HepG2 (cell line): ENCODE data around the gene SC5D. TPM values are rescaled to one million over a fixed set of nuclear protein-coding genes. Genes with fewer than 3 reads are reported as not detected.

Experiments
- ATAC-seq: fragments of 200-7000 bp; cut with Tn5 transposase; 3 replicates; pipeline ENCODE4 v1.9.1; 2020; ENCODE audit warnings: mild to moderate bottlenecking, moderate library complexity
- BruUV-seq: library from RNA; stranded (reverse); fragments of 400-500 nt; replicated peaks from 2 replicates; lab custom pipeline; 2021; lab: Mats Ljungman, UMichigan
- CTCF ChIA-PET: fragments of 300-600 bp; formaldehyde crosslinking; extraction: SDS; loops from one replicate; lab custom pipeline; 2021; ENCODE audit warnings: low total read pairs, inconsistent platforms, low intra/inter-chr PET ratio; lab: Yijun Ruan, JAX
- POLR2A ChIA-PET: fragments of 350-600 bp; sonication (Branson Sonifier 250); formaldehyde crosslinking; loops from one replicate; lab custom pipeline; 2020; ENCODE audit warnings: antibody characterized with exemption, inconsistent platforms; lab: Yijun Ruan, JAX
- DNase-seq: peaks from one replicate; pipeline ENCODE4 v3.0.0-alpha.2; 2015; ENCODE audit warnings: low spot score
- FAIRE-seq: peaks from 3 replicates; lab custom pipeline; 2011; peaks lifted over from hg19 to GRCh38; lab: Jason Lieb, UNC
- H2AFZ ChIP-seq: one replicate; pipeline ENCODE4 v1.6.1; 2011; ENCODE audit warnings: low read length, inconsistent platforms
- H3K27ac ChIP-seq: fragments of 300-600 bp; 3 replicates; pipeline ENCODE4 v1.8.0; 2011; ENCODE audit warnings: mixed run types, mild to moderate bottlenecking, mixed read lengths, low read length, inconsistent platforms; ENCODE audit not compliant: insufficient read depth; ENCODE audit errors: extremely low read length
- H3K27me3 ChIP-seq, 2 experiments: fragments of 200-600 bp in 1 of 2; 2 replicates in 1 of 2; 3 replicates in 1 of 2; pipeline versions ENCODE4 v1.6.0 to v1.8.0; 2011; ENCODE audit warnings: low read length in 2 of 2, mild to moderate bottlenecking in 2 of 2, moderate library complexity in 2 of 2, inconsistent platforms in 1 of 2; ENCODE audit not compliant: insufficient read depth in 2 of 2, control insufficient read depth in 1 of 2
- H3K36me3 ChIP-seq, 2 experiments: fragments of 200-600 bp in 1 of 2; replicated peaks in 1 of 2; 2 replicates in 1 of 2; 3 replicates in 1 of 2; pipeline versions ENCODE4 v1.5.1 to v1.8.0; 2011; ENCODE audit warnings: low read length in 2 of 2, inconsistent platforms in 1 of 2; ENCODE audit not compliant: insufficient read depth in 2 of 2, control insufficient read depth in 1 of 2
- H3K4me1 ChIP-seq: 2 replicates; pipeline ENCODE4 v1.5.1; 2012; ENCODE audit warnings: low read length, inconsistent platforms; ENCODE audit not compliant: insufficient read depth
- H3K4me2 ChIP-seq: 2 replicates; pipeline ENCODE4 v1.6.0; 2011; ENCODE audit warnings: low read depth, low read length, inconsistent platforms
- H3K4me3 ChIP-seq, 3 experiments: fragments of 200-600 bp in 1 of 3; sonication (generic), shearing (Covaris generic) in 1 of 3; replicated peaks in 1 of 3; 2 replicates each; pipeline ENCODE4 v1.5.1; 2011 to 2016; ENCODE audit warnings: low read length in 3 of 3, inconsistent platforms in 2 of 3, low read depth in 2 of 3, mild to moderate bottlenecking in 2 of 3, control low read depth in 1 of 3, mixed read lengths in 1 of 3; ENCODE audit not compliant: insufficient read depth in 1 of 3
- H3K79me2 ChIP-seq: one replicate; pipeline ENCODE4 v1.6.1; 2011; ENCODE audit warnings: low read length, inconsistent platforms; ENCODE audit not compliant: insufficient read depth
- H3K9ac ChIP-seq: 2 replicates; pipeline ENCODE4 v1.6.0; 2011; ENCODE audit warnings: mild to moderate bottlenecking, low read depth, low read length, inconsistent platforms; ENCODE audit not compliant: insufficient read depth
- H3K9me3 ChIP-seq: 2 replicates; pipeline ENCODE4 v1.5.1; 2012; ENCODE audit warnings: mild to moderate bottlenecking, low read length
- H4K20me1 ChIP-seq: 2 replicates; pipeline ENCODE4 v1.6.0; 2011; ENCODE audit warnings: inconsistent platforms, mild to moderate bottlenecking, low read length, moderate library complexity; ENCODE audit not compliant: insufficient read depth
- MAFK ChIP-seq, 2 experiments: IDR thresholded peaks in 1 of 2; conservative IDR thresholded peaks in 1 of 2; 2 replicates each; pipeline ENCODE4 v1.6.1; 2011; ENCODE audit warnings: improper control_type of control experiment in 2 of 2, low read length in 2 of 2
- MAZ ChIP-seq, 2 experiments: sonication (generic) in 1 of 2; formaldehyde crosslinking in 1 of 2; IDR thresholded peaks; 2 replicates each; pipeline versions ENCODE4 v1.5.0 to v1.6.1; 2012 to 2020; ENCODE audit warnings: low read depth in 2 of 2, mild to moderate bottlenecking in 2 of 2, borderline replicate concordance in 1 of 2, improper control_type of control experiment in 1 of 2, low read length in 1 of 2, missing genetic modification reagents in 1 of 2, moderate library complexity in 1 of 2
- RNF2 ChIP-seq: fragments of 450-650 bp; conservative IDR thresholded peaks from 2 replicates; pipeline ENCODE4 v1.6.1; 2016; ENCODE audit warnings: low read depth
- YY1 ChIP-seq: IDR thresholded peaks from 2 replicates; pipeline ENCODE4 v1.6.1; 2011; ENCODE audit warnings: low read length, low read depth, moderate library complexity, mild to moderate bottlenecking; ENCODE audit not compliant: insufficient read depth, insufficient replicate concordance
- ZNF34 ChIP-seq: sonication (generic); formaldehyde crosslinking; IDR thresholded peaks from 2 replicates; pipeline ENCODE4 v1.4.0; 2020; ENCODE audit warnings: mild to moderate bottlenecking, missing genetic modification reagents, borderline replicate concordance
- ZNF441 ChIP-seq: sonication (generic); formaldehyde crosslinking; IDR thresholded peaks from 2 replicates; pipeline ENCODE4 v1.7.0; 2021; ENCODE audit warnings: missing genetic modification reagents, borderline replicate concordance
- ZNF589 ChIP-seq: sonication (generic); formaldehyde crosslinking; conservative IDR thresholded peaks from 2 replicates; pipeline ENCODE4 v1.8.0; 2022; ENCODE audit warnings: mild to moderate bottlenecking, moderate library complexity, missing genetic modification reagents
- in situ Hi-C: cut with HindIII; loops from 2 replicates; pipeline ENCODE4 v1.10.0; 2017; ENCODE audit warnings: low pct_unique_long_range_greater_than_20kb; ENCODE audit not compliant: extremely low pct_ligation_motif_present
- intact Hi-C: fragments of 100-400 bp; cut with micrococcal nuclease; formaldehyde crosslinking; loops from one replicate; pipeline ENCODE4 v1.10.0; 2022; ENCODE audit not compliant: unreplicated experiment
- polyA plus RNA-seq, 8 experiments: library from polyadenylated mRNA; depleted of rRNA in 3 of 8; stranded (reverse) in 7 of 8; unstranded in 1 of 8; fragments of >200 nt; fragmentation: Illumina TruSeq in 4 of 8; extraction: Trizol in 4 of 8; gene quantifications; 2 replicates each; pipeline versions ENCODE4 v1.2.1 to v1.2.3, GENCODE V29; 2011 to 2016; ENCODE audit warnings: low read depth in 4 of 8, missing spikeins in 1 of 8, mixed read lengths in 1 of 8; ENCODE audit not compliant: insufficient read depth in 1 of 8
- total RNA-seq, 5 experiments: library from RNA; depleted of rRNA; stranded (reverse); fragments of >200 nt; fragmentation: Illumina TruSeq; extraction: Trizol; gene quantifications; 2 replicates each; pipeline ENCODE4 v1.2.3, GENCODE V29; 2016; ENCODE audit warnings: low read depth in 1 of 5
- TF ChIP-seq, protein P1 (sequence below): sonication (generic); formaldehyde crosslinking; IDR thresholded peaks from 2 replicates; pipeline ENCODE4 v1.5.1; 2020; ENCODE audit warnings: mild to moderate bottlenecking, missing genetic modification reagents, borderline replicate concordance
- TF ChIP-seq, protein P2 (sequence below): sonication (generic); formaldehyde crosslinking; IDR thresholded peaks from 2 replicates; pipeline ENCODE4 v1.4.0; 2020; ENCODE audit warnings: missing genetic modification reagents
- TF ChIP-seq, protein P3 (sequence below): sonication (generic); formaldehyde crosslinking; IDR thresholded peaks from 2 replicates; pipeline ENCODE4 v1.8.0; 2022; ENCODE audit warnings: low read depth, missing genetic modification reagents

The SC5D gene
- total and polyA plus RNA-seq, 2 of the 13 experiments (the other 11 are each of a cell fraction or from before 2014, with no cell fraction given): 84.4 to 155 TPM

DNA sequence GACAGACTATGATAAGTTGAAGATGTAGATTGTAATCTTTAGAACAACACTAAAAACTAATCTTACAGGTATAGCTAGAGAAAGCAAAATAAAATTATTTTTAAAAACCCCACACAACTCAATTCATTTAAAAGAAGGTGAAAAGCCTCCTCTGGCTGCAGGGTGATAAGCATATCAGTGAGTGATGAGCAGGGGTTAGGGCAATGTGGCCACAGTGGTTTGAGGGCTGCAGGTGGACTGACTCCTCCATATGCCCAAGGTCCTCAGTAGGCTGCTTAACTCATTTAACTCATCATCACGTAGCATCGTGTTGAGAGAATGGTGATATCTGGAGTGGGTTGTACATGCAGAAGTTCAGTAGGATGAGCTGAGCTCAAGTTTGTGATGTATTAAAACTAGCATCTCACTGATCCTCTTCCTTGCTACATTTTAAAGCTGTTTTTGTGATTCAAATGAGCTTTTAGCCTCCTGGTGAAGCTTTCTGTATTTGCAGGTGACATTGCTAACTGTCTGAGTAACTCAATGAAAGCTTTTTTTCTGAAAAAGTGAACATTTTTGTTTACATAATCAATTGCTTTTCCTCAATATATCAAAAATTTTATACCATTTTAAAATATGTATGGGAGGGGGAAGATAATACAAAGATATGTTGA, 37.0 kb upstream of the SC5D start (continued):
- TF ChIP-seq, protein P1, sequence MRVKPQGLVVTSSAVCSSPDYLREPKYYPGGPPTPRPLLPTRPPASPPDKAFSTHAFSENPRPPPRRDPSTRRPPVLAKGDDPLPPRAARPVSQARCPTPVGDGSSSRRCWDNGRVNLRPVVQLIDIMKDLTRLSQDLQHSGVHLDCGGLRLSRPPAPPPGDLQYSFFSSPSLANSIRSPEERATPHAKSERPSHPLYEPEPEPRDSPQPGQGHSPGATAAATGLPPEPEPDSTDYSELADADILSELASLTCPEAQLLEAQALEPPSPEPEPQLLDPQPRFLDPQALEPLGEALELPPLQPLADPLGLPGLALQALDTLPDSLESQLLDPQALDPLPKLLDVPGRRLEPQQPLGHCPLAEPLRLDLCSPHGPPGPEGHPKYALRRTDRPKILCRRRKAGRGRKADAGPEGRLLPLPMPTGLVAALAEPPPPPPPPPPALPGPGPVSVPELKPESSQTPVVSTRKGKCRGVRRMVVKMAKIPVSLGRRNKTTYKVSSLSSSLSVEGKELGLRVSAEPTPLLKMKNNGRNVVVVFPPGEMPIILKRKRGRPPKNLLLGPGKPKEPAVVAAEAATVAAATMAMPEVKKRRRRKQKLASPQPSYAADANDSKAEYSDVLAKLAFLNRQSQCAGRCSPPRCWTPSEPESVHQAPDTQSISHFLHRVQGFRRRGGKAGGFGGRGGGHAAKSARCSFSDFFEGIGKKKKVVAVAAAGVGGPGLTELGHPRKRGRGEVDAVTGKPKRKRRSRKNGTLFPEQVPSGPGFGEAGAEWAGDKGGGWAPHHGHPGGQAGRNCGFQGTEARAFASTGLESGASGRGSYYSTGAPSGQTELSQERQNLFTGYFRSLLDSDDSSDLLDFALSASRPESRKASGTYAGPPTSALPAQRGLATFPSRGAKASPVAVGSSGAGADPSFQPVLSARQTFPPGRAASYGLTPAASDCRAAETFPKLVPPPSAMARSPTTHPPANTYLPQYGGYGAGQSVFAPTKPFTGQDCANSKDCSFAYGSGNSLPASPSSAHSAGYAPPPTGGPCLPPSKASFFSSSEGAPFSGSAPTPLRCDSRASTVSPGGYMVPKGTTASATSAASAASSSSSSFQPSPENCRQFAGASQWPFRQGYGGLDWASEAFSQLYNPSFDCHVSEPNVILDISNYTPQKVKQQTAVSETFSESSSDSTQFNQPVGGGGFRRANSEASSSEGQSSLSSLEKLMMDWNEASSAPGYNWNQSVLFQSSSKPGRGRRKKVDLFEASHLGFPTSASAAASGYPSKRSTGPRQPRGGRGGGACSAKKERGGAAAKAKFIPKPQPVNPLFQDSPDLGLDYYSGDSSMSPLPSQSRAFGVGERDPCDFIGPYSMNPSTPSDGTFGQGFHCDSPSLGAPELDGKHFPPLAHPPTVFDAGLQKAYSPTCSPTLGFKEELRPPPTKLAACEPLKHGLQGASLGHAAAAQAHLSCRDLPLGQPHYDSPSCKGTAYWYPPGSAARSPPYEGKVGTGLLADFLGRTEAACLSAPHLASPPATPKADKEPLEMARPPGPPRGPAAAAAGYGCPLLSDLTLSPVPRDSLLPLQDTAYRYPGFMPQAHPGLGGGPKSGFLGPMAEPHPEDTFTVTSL: no peak

DNA sequence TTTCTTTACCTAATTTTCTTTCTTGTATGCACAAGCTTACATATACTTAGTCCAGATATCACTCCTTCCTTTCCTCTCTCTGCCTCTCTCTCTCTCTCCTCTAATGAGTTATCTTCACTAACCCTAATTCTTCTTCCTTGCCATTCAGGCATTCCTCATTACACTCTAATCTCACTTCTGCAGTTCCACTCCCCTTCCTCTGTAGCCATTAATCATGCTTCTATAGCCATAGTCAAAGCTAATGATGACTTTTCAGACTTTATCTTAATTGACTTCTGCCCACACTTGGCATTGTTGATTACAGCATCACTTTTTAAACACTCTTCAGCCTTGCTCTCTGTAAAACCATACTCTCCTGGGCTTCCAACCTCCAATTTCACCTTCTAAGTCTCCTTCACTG, 35.3 kb upstream of the SC5D start:
- intact Hi-C loops (no loop called here), in situ Hi-C loops (no loop called here)
- Histone ChIP-seq H3K4me1 (no peaks in the 10 kb centered on the region), H2AFZ (no peak overlapping the region), H3K36me3 (no peaks in the 10 kb centered on the region), H3K9me3 (no peaks in the 10 kb centered on the region), H3K79me2 (no peaks in the 10 kb centered on the region), H3K4me3 (no peak overlapping the region), H3K9ac (no peak overlapping the region), H3K4me2 (no peak overlapping the region), H3K27ac (no peak overlapping the region), H4K20me1 (no peaks in the 10 kb centered on the region; the same call in 1 of the 2 replicates), H3K27me3 (no peaks in the 10 kb centered on the region)
- ATAC-seq (no peak), FAIRE-seq (no peak), DNase-seq (no peak)
- ChIA-PET CTCF (no interaction called here), POLR2A (no interaction called here)
- no TSS peak for BruUV-seq
- TF ChIP-seq RNF2: no peak
- TF ChIP-seq, protein P2, sequence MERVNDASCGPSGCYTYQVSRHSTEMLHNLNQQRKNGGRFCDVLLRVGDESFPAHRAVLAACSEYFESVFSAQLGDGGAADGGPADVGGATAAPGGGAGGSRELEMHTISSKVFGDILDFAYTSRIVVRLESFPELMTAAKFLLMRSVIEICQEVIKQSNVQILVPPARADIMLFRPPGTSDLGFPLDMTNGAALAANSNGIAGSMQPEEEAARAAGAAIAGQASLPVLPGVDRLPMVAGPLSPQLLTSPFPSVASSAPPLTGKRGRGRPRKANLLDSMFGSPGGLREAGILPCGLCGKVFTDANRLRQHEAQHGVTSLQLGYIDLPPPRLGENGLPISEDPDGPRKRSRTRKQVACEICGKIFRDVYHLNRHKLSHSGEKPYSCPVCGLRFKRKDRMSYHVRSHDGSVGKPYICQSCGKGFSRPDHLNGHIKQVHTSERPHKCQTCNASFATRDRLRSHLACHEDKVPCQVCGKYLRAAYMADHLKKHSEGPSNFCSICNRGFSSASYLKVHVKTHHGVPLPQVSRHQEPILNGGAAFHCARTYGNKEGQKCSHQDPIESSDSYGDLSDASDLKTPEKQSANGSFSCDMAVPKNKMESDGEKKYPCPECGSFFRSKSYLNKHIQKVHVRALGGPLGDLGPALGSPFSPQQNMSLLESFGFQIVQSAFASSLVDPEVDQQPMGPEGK (CRISPR knock-in tag): no peak
- no peak for TF ChIP-seq MAZ (IDR thresholded peaks at IDR 0.05; ENCODE audit: borderline replicate concordance, low read depth, low read length)
- no peak for TF ChIP-seq MAZ (CRISPR knock-in tag; IDR thresholded peaks at IDR 0.05; ENCODE audit: low read depth)
- TF ChIP-seq ZNF34 (CRISPR knock-in tag): no peak
- TF ChIP-seq, protein P3, sequence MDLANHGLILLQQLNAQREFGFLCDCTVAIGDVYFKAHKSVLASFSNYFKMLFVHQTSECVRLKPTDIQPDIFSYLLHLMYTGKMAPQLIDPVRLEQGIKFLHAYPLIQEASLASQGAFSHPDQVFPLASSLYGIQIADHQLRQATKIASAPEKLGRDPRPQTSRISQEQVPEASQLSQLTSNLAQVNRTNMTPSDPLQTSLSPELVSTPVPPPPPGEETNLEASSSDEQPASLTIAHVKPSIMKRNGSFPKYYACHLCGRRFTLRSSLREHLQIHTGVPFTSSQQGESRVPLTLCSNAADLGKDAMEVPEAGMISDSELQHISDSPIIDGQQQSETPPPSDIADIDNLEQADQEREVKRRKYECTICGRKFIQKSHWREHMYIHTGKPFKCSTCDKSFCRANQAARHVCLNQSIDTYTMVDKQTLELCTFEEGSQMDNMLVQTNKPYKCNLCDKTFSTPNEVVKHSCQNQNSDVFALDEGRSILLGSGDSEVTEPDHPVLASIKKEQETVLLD (CRISPR knock-in tag): no peak
- TF ChIP-seq ZNF589 (CRISPR knock-in tag): no peak
- TF ChIP-seq ZNF441: no peak
- no peak for TF ChIP-seq MAFK (conservative IDR thresholded peaks at IDR 0.05 in 1 of 2, IDR thresholded peaks at IDR 0.05 in 1 of 2; ENCODE audit: low read length in 2 of 2)
- no peak for TF ChIP-seq YY1
